Neural cell (in vitro differentiated cells): Measurements from ENCODE around the gene IRX6. TPM values are rescaled to one million over a fixed set of nuclear protein-coding genes. Genes with fewer than 3 reads are reported as not detected.

Experiments used
- H2AFZ ChIP-seq: fragments of 200-600, 300-800 bp; sonication (generic), shearing (Covaris generic); 2 replicates; pipeline ENCODE4 v1.6.0; 2014; ENCODE audit warnings: low read depth, mild to moderate bottlenecking, antibody characterized with exemption, low read length, moderate library complexity
- H3F3A ChIP-seq: fragments of 200-600 bp; shearing (Covaris generic); 2 replicates; pipeline ENCODE4 v1.6.1; 2016; ENCODE audit warnings: mild to moderate bottlenecking, moderate library complexity, mixed read lengths, antibody characterized with exemption, low read length; ENCODE audit not compliant: insufficient read depth, poor library complexity, severe bottlenecking
- H3K27ac ChIP-seq: fragments of 200-600, 300-800 bp; sonication (generic), shearing (Covaris generic); 2 replicates; pipeline ENCODE4 v1.5.1; 2014; ENCODE audit warnings: mild to moderate bottlenecking, low read length, moderate library complexity
- H3K27me3 ChIP-seq: fragments of 300-800, 200-600 bp; sonication (generic), shearing (Covaris generic); 2 replicates; pipeline ENCODE4 v1.6.0; 2014; ENCODE audit warnings: mild to moderate bottlenecking, low read depth, low read length, moderate library complexity; ENCODE audit not compliant: insufficient read depth
- H3K36me3 ChIP-seq: fragments of 300-800, 200-600 bp; sonication (generic), shearing (Covaris generic); 2 replicates; pipeline ENCODE4 v1.5.1; 2014; ENCODE audit warnings: mild to moderate bottlenecking, antibody characterized with exemption, low read length, moderate library complexity; ENCODE audit not compliant: insufficient read depth
- H3K4me2 ChIP-seq: fragments of 300-800, 200-600 bp; sonication (generic), shearing (Covaris generic); 2 replicates; pipeline ENCODE4 v1.6.0; 2014; ENCODE audit warnings: mild to moderate bottlenecking, low read length
- H3K4me3 ChIP-seq: fragments of 300-800, 200-600 bp; sonication (generic), shearing (Covaris generic); 2 replicates; pipeline ENCODE4 v1.5.1; 2014; ENCODE audit warnings: mild to moderate bottlenecking, low read length, moderate library complexity
- H3K79me2 ChIP-seq: fragments of 200-600 bp; shearing (Covaris generic); replicated peaks from 2 replicates; pipeline ENCODE4 v1.6.0; 2014; ENCODE audit warnings: mild to moderate bottlenecking, low read length, moderate library complexity; ENCODE audit not compliant: insufficient read depth
- H3K9ac ChIP-seq: fragments of 300-800, 200-600 bp; sonication (generic), shearing (Covaris generic); 2 replicates; pipeline ENCODE4 v1.6.1; 2016; ENCODE audit warnings: mild to moderate bottlenecking, low read length, mixed read lengths
- H3K9me2 ChIP-seq: fragments of 200-600 bp; shearing (Covaris generic); 2 replicates; pipeline ENCODE4 v1.6.1; 2016; ENCODE audit warnings: mild to moderate bottlenecking, low read length, mixed read lengths; ENCODE audit not compliant: insufficient read depth
- H3K9me3 ChIP-seq: fragments of 200-600, 300-800 bp; sonication (generic), shearing (Covaris generic); 2 replicates; pipeline ENCODE4 v1.6.1; 2016; ENCODE audit warnings: mild to moderate bottlenecking, mixed run types, low read length, moderate library complexity, mixed read lengths
- H4K20me1 ChIP-seq: fragments of 200-600 bp; shearing (Covaris generic); 2 replicates; pipeline ENCODE4 v1.6.1; 2016; ENCODE audit warnings: mild to moderate bottlenecking, mixed run types; ENCODE audit not compliant: insufficient read depth
- EP300 ChIP-seq: fragments of 450-650 bp; conservative IDR thresholded peaks from 2 replicates; pipeline ENCODE4 v1.6.1; 2014; ENCODE audit warnings: antibody characterized with exemption, mild to moderate bottlenecking, moderate library complexity; ENCODE audit not compliant: poor library complexity, severe bottlenecking
- EZH2 ChIP-seq: fragments of 200-600, 300-800 bp; shearing (Covaris generic), sonication (generic); IDR thresholded peaks from 2 replicates; pipeline ENCODE4 v1.6.1; 2014; ENCODE audit warnings: antibody characterized with exemption, low read length, borderline replicate concordance, mild to moderate bottlenecking; ENCODE audit not compliant: insufficient read depth, poor library complexity, severe bottlenecking
- MXI1 ChIP-seq: fragments of 450-650 bp; conservative IDR thresholded peaks from 2 replicates; pipeline ENCODE4 v1.6.1; 2014; ENCODE audit warnings: antibody characterized with exemption, mild to moderate bottlenecking; ENCODE audit not compliant: poor library complexity, severe bottlenecking
- POLR2AphosphoS5 ChIP-seq: IDR thresholded peaks from 2 replicates; pipeline ENCODE4 v1.6.1; 2012
- RAD21 ChIP-seq: fragments of 450-650 bp; conservative IDR thresholded peaks from 2 replicates; pipeline ENCODE4 v1.6.1; 2014; ENCODE audit warnings: antibody characterized with exemption, mild to moderate bottlenecking, moderate library complexity
- SMC3 ChIP-seq: fragments of 450-650 bp; conservative IDR thresholded peaks from 2 replicates; pipeline ENCODE4 v1.6.1; 2014; ENCODE audit warnings: antibody characterized with exemption, mild to moderate bottlenecking, moderate library complexity; ENCODE audit not compliant: poor library complexity
- TAF1 ChIP-seq: IDR thresholded peaks from 2 replicates; pipeline ENCODE4 v1.6.1; 2012; ENCODE audit warnings: low read depth
- polyA plus RNA-seq: library from polyadenylated mRNA; depleted of rRNA; stranded (reverse); fragments of >200 nt; gene quantifications from 2 replicates; pipeline ENCODE4 v1.2.3, GENCODE V29; 2014
- TF ChIP-seq, protein P1 (sequence below): IDR thresholded peaks from 2 replicates; pipeline ENCODE4 v1.6.1; 2012; ENCODE audit warnings: borderline replicate concordance
- TF ChIP-seq, protein P2 (sequence below): fragments of 450-650 bp; IDR thresholded peaks from 2 replicates; pipeline ENCODE4 v1.5.1; 2014; ENCODE audit warnings: antibody characterized with exemption, mild to moderate bottlenecking, moderate library complexity; ENCODE audit not compliant: poor library complexity, severe bottlenecking

Gene IRX6
- polyA plus RNA-seq, 1 donor from 2014 or later, result not detected

DNA sequence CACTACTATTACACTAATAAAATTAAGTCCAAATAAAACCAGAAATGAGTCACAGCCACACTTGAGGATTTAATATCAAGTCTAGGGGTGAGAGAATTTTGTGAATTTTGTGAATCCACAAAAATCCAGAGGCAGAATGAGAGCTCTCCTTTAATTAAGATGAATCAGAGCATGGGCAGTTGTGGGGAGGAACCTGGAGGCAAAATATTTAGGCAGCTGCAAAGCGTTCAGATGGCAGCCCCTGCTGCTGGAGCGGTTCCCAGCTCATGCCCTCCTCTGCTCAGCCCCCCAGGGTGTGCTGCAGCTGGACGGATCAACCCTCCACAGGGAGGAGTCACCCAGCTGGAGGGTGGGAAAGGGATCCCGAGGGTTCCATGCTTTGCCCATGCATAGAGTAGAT is 43.4 kb upstream of the IRX6 start:
- H3F3A ChIP-seq, result no peaks in the 10 kb centered on the region
- H4K20me1 ChIP-seq, result no peaks in the 10 kb centered on the region
- H3K79me2 ChIP-seq, result no peaks in the 10 kb centered on the region
- no peaks in the 10 kb centered on the region for H3K36me3 ChIP-seq
- no peak for TF ChIP-seq RAD21
- TF ChIP-seq, protein P1, sequence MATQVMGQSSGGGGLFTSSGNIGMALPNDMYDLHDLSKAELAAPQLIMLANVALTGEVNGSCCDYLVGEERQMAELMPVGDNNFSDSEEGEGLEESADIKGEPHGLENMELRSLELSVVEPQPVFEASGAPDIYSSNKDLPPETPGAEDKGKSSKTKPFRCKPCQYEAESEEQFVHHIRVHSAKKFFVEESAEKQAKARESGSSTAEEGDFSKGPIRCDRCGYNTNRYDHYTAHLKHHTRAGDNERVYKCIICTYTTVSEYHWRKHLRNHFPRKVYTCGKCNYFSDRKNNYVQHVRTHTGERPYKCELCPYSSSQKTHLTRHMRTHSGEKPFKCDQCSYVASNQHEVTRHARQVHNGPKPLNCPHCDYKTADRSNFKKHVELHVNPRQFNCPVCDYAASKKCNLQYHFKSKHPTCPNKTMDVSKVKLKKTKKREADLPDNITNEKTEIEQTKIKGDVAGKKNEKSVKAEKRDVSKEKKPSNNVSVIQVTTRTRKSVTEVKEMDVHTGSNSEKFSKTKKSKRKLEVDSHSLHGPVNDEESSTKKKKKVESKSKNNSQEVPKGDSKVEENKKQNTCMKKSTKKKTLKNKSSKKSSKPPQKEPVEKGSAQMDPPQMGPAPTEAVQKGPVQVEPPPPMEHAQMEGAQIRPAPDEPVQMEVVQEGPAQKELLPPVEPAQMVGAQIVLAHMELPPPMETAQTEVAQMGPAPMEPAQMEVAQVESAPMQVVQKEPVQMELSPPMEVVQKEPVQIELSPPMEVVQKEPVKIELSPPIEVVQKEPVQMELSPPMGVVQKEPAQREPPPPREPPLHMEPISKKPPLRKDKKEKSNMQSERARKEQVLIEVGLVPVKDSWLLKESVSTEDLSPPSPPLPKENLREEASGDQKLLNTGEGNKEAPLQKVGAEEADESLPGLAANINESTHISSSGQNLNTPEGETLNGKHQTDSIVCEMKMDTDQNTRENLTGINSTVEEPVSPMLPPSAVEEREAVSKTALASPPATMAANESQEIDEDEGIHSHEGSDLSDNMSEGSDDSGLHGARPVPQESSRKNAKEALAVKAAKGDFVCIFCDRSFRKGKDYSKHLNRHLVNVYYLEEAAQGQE, result no peak
- TF ChIP-seq TAF1, result no peak
- TF ChIP-seq, protein P2, sequence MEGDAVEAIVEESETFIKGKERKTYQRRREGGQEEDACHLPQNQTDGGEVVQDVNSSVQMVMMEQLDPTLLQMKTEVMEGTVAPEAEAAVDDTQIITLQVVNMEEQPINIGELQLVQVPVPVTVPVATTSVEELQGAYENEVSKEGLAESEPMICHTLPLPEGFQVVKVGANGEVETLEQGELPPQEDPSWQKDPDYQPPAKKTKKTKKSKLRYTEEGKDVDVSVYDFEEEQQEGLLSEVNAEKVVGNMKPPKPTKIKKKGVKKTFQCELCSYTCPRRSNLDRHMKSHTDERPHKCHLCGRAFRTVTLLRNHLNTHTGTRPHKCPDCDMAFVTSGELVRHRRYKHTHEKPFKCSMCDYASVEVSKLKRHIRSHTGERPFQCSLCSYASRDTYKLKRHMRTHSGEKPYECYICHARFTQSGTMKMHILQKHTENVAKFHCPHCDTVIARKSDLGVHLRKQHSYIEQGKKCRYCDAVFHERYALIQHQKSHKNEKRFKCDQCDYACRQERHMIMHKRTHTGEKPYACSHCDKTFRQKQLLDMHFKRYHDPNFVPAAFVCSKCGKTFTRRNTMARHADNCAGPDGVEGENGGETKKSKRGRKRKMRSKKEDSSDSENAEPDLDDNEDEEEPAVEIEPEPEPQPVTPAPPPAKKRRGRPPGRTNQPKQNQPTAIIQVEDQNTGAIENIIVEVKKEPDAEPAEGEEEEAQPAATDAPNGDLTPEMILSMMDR, result no peak
- TF ChIP-seq EP300, result no peak
- no peak for TF ChIP-seq EZH2
- no peak for TF ChIP-seq POLR2AphosphoS5
- TF ChIP-seq SMC3, result no peak
- TF ChIP-seq MXI1, result no peak
- H3K4me3 ChIP-seq, result no peak overlapping the region
- no peak overlapping the region for H3K4me2 ChIP-seq
- H2AFZ ChIP-seq, result no peak overlapping the region
- no peak overlapping the region for H3K9ac ChIP-seq
- no peaks in the 10 kb centered on the region for H3K9me2 ChIP-seq
- no peak overlapping the region for H3K27ac ChIP-seq
- no peaks in the 10 kb centered on the region for H3K27me3 ChIP-seq
- H3K9me3 ChIP-seq, result no peaks in the 10 kb centered on the region

DNA sequence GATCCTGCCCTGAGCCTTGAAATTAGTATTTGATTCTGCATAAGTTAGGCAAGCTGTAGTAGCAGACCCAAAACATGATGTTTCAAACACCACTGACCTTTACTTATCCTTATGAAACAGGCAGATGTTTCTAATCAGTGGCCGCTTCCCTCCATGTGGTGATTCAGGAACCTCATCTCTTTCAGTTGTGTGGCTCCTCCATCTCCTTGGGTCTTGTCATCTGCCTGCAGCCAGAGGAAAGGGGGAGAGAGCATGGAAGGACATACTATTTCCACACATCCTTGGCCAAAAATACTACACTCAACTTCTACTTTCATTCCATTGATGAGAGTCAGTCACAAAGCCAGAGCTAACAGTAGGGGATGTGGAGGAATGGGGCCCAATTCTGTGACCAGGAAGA is 41.6 kb upstream of the IRX6 start:
- Histone ChIP-seq H3K36me3 (no peaks in the 10 kb centered on the region), H2AFZ (no peak overlapping the region), H3K79me2 (no peaks in the 10 kb centered on the region), H4K20me1 (no peaks in the 10 kb centered on the region), H3K27me3 (no peaks in the 10 kb centered on the region), H3K27ac (no peak overlapping the region), H3K9me3 (no peaks in the 10 kb centered on the region), H3F3A (no peaks in the 10 kb centered on the region), H3K4me2 (no peak overlapping the region), H3K9me2 (no peaks in the 10 kb centered on the region), H3K4me3 (no peak overlapping the region), H3K9ac (no peak overlapping the region)
- TF ChIP-seq POLR2AphosphoS5, result no peak
- TF ChIP-seq, protein P2, result no peak
